PC-3 (cell line): ENCODE results near the gene PAQR3.

ENCODE experiments used
- EZH2 ChIP-seq: fragments of 300-600 bp; sonication (generic); IDR thresholded peaks from one replicate; pipeline ENCODE4 v1.6.1; 2017; ENCODE audit warnings: antibody characterized with exemption, mild to moderate bottlenecking, low read length; ENCODE audit not compliant: unreplicated experiment
- EZH2phosphoT487 ChIP-seq: fragments of 300-600 bp; sonication (generic); IDR thresholded peaks from 2 replicates; pipeline ENCODE4 v1.6.1; 2018; ENCODE audit warnings: mild to moderate bottlenecking, antibody characterized with exemption, low read length, borderline replicate concordance
- TF ChIP-seq, protein P1 (sequence below): fragments of 300-600 bp; sonication (generic); conservative IDR thresholded peaks from 2 replicates; pipeline ENCODE4 v1.5.1; 2017; ENCODE audit warnings: antibody characterized with exemption, low read depth, mild to moderate bottlenecking, low read length

- TF ChIP-seq, protein P1, sequence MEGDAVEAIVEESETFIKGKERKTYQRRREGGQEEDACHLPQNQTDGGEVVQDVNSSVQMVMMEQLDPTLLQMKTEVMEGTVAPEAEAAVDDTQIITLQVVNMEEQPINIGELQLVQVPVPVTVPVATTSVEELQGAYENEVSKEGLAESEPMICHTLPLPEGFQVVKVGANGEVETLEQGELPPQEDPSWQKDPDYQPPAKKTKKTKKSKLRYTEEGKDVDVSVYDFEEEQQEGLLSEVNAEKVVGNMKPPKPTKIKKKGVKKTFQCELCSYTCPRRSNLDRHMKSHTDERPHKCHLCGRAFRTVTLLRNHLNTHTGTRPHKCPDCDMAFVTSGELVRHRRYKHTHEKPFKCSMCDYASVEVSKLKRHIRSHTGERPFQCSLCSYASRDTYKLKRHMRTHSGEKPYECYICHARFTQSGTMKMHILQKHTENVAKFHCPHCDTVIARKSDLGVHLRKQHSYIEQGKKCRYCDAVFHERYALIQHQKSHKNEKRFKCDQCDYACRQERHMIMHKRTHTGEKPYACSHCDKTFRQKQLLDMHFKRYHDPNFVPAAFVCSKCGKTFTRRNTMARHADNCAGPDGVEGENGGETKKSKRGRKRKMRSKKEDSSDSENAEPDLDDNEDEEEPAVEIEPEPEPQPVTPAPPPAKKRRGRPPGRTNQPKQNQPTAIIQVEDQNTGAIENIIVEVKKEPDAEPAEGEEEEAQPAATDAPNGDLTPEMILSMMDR: no peak
- TF ChIP-seq EZH2phosphoT487 (no peak), EZH2 (no peak)
Observed at GRCh38 chr4:78940752-78941151, 1.5 kb upstream of the PAQR3 start.
